K562 (cell line): ENCODE results near the gene KRT82. TPM values are rescaled to one million over a fixed set of nuclear protein-coding genes. Genes with fewer than 3 reads are reported as not detected.

Experiments
- ATAC-seq: fragments of 200-7000 bp; cut with Tn5 transposase; 3 replicates; pipeline ENCODE4 v1.9.1; 2020; ENCODE audit warnings: moderate library complexity
- BruUV-seq: library from RNA; stranded (reverse); fragments of 400-500 nt; replicated peaks from 2 replicates; lab custom pipeline; 2021; lab: Mats Ljungman, UMichigan
- CTCF ChIA-PET: fragments of 300-600 bp; formaldehyde crosslinking; extraction: SDS; loops from one replicate; lab custom pipeline; 2021; ENCODE audit warnings: low intra/inter-chr PET ratio; lab: Yijun Ruan, JAX
- POLR2A ChIA-PET: fragments of 300-600, 350-650 bp; sonication (Branson Sonifier 250); formaldehyde crosslinking; extraction: SDS; loops from one replicate; lab custom pipeline; 2021; ENCODE audit warnings: antibody characterized with exemption, inconsistent platforms; lab: Yijun Ruan, JAX
- DNase-seq, 4 experiments: peaks; one replicate each; pipeline versions ENCODE4 v3.0.0 to v3.0.0-alpha.2; 2011 to 2018; ENCODE audit warnings: low spot score in 3 of 4, mixed read lengths in 3 of 4; ENCODE audit errors: extremely low read depth in 1 of 4
- FAIRE-seq: peaks from 2 replicates; lab custom pipeline; 2011; peaks lifted over from hg19 to GRCh38; lab: Jason Lieb, UNC
- H2AFZ ChIP-seq: 2 replicates; pipeline ENCODE4 v1.6.0; 2011; ENCODE audit warnings: low read depth, low read length, control low read depth, inconsistent platforms
- H3K27ac ChIP-seq: fragments of 200-600 bp; 3 replicates; pipeline ENCODE4 v1.8.0; 2011; ENCODE audit warnings: low read depth, mild to moderate bottlenecking, control low read depth, inconsistent platforms, low read length, moderate library complexity, mixed read lengths; ENCODE audit errors: extremely low read depth
- H3K27me3 ChIP-seq, 2 experiments: fragments of 300-600 bp in 1 of 2; 2 replicates in 1 of 2; 3 replicates in 1 of 2; pipeline versions ENCODE4 v1.6.0 to v1.8.0; 2011; ENCODE audit warnings: inconsistent platforms in 2 of 2, low read length in 2 of 2, mild to moderate bottlenecking in 1 of 2, mixed read lengths in 1 of 2, moderate library complexity in 1 of 2; ENCODE audit not compliant: control insufficient read depth in 2 of 2, insufficient read depth in 2 of 2
- H3K36me3 ChIP-seq: fragments of 300-600 bp; 3 replicates; pipeline ENCODE4 v1.8.0; 2011; ENCODE audit warnings: mild to moderate bottlenecking, low read length, inconsistent platforms; ENCODE audit not compliant: control insufficient read depth, insufficient read depth
- H3K4me1 ChIP-seq, 2 experiments: fragments of 200-600 bp in 1 of 2; replicated peaks in 1 of 2; 2 replicates in 1 of 2; 3 replicates in 1 of 2; pipeline versions ENCODE4 v1.5.1 to v1.8.0; 2011; ENCODE audit warnings: inconsistent platforms in 2 of 2, low read length in 2 of 2, mild to moderate bottlenecking in 1 of 2, mixed read lengths in 1 of 2, moderate library complexity in 1 of 2; ENCODE audit not compliant: control insufficient read depth in 2 of 2, insufficient read depth in 2 of 2
- H3K4me2 ChIP-seq: 2 replicates; pipeline ENCODE4 v1.6.1; 2011; ENCODE audit warnings: low read length, control low read depth, inconsistent platforms, mixed read lengths; ENCODE audit not compliant: insufficient read depth
- H3K4me3 ChIP-seq: fragments of 200-600 bp; sonication (generic), shearing (Covaris generic); 2 replicates; pipeline ENCODE4 v1.5.1; 2016; ENCODE audit warnings: control low read depth, inconsistent platforms
- H3K79me2 ChIP-seq: fragments of 200-600 bp; 3 replicates; pipeline ENCODE4 v1.8.0; 2011; ENCODE audit warnings: low read length, inconsistent platforms; ENCODE audit not compliant: control insufficient read depth, insufficient read depth
- H3K9ac ChIP-seq, 2 experiments: 2 replicates each; pipeline versions ENCODE4 v1.6.0 to v1.6.1; 2011; ENCODE audit warnings: low read depth in 2 of 2, low read length in 2 of 2, control low read depth in 1 of 2, inconsistent platforms in 1 of 2, mild to moderate bottlenecking in 1 of 2, mixed read lengths in 1 of 2; ENCODE audit not compliant: insufficient read depth in 1 of 2
- H3K9me1 ChIP-seq: one replicate; pipeline ENCODE4 v1.6.0; 2011; ENCODE audit warnings: inconsistent platforms, mild to moderate bottlenecking, low read length, moderate library complexity; ENCODE audit not compliant: control insufficient read depth, insufficient read depth
- H3K9me3 ChIP-seq: replicated peaks from 2 replicates; pipeline ENCODE4 v1.5.1; 2011; ENCODE audit warnings: low read depth, low read length, inconsistent platforms; ENCODE audit not compliant: control insufficient read depth, insufficient read depth
- H4K20me1 ChIP-seq: replicated peaks from 2 replicates; pipeline ENCODE4 v1.6.1; 2011; ENCODE audit warnings: low read length, inconsistent platforms, mixed read lengths; ENCODE audit not compliant: control insufficient read depth, insufficient read depth
- BDP1 ChIP-seq: IDR thresholded peaks from 3 replicates; pipeline ENCODE4 v1.6.1; 2011; ENCODE audit not compliant: insufficient read length, insufficient read depth
- HNRNPL ChIP-seq: fragments of 200-400 bp; formaldehyde crosslinking; IDR thresholded peaks from 2 replicates; pipeline ENCODE4 v1.6.1; 2017; ENCODE audit warnings: low read depth, mild to moderate bottlenecking, low read length
- IRF2 ChIP-seq: sonication (generic); formaldehyde crosslinking; IDR thresholded peaks from 2 replicates; pipeline ENCODE4 v1.8.1; 2022; ENCODE audit warnings: mild to moderate bottlenecking, missing genetic modification reagents
- KLF13 ChIP-seq: fragments of 450-650 bp; IDR thresholded peaks from 2 replicates; pipeline ENCODE4 v1.6.1; 2016; ENCODE audit warnings: missing genetic modification characterization, low read depth, mild to moderate bottlenecking, missing compliant biosample characterization, moderate library complexity, borderline replicate concordance
- LARP7 ChIP-seq: fragments of 450-650 bp; IDR thresholded peaks from 2 replicates; pipeline ENCODE4 v1.6.1; 2016
- MEF2D ChIP-seq: conservative IDR thresholded peaks from 2 replicates; pipeline ENCODE4 v1.6.1; 2016; ENCODE audit warnings: low read depth, missing genetic modification characterization, missing compliant biosample characterization
- NCOA4 ChIP-seq: fragments of 450-650 bp; IDR thresholded peaks from 2 replicates; pipeline ENCODE4 v1.6.1; 2018; ENCODE audit warnings: mild to moderate bottlenecking; ENCODE audit not compliant: partially characterized antibody
- NELFE ChIP-seq: IDR thresholded peaks from 2 replicates; pipeline ENCODE4 v1.6.1; 2011; ENCODE audit warnings: mild to moderate bottlenecking; ENCODE audit not compliant: insufficient read depth, insufficient read length
- NFATC3 ChIP-seq: fragments of 450-650 bp; IDR thresholded peaks from 2 replicates; pipeline ENCODE4 v1.6.1; 2017; ENCODE audit warnings: mild to moderate bottlenecking
- PHF21A ChIP-seq: fragments of 450-650 bp; IDR thresholded peaks from 2 replicates; pipeline ENCODE4 v1.6.1; 2017; ENCODE audit warnings: low read depth, borderline replicate concordance
- SRSF7 ChIP-seq: fragments of 200-400 bp; formaldehyde crosslinking; optimal IDR thresholded peaks from 2 replicates; pipeline ENCODE3; 2017; ENCODE audit warnings: mild to moderate bottlenecking, low read depth, low read length
- THAP12 ChIP-seq: fragments of 250-450 bp; sonication (Bioruptor Pico); IDR thresholded peaks from 2 replicates; pipeline ENCODE4 v1.9.0; 2021; ENCODE audit warnings: mild to moderate bottlenecking, inconsistent platforms
- THRB ChIP-seq: fragments of 450-650 bp; formaldehyde crosslinking; conservative IDR thresholded peaks from 2 replicates; pipeline ENCODE4 v1.4.0; 2022; ENCODE audit warnings: mild to moderate bottlenecking, missing genetic modification characterization
- USF2 ChIP-seq: sonication (generic); formaldehyde crosslinking; IDR thresholded peaks from 2 replicates; pipeline ENCODE4 v1.5.0; 2020; ENCODE audit warnings: missing genetic modification reagents
- XRCC3 ChIP-seq: fragments of 450-650 bp; IDR thresholded peaks from 2 replicates; pipeline ENCODE4 v1.6.1; 2017; ENCODE audit warnings: mild to moderate bottlenecking, moderate library complexity
- ZNF133 ChIP-seq: fragments of 250-450 bp; sonication (Bioruptor Pico); IDR thresholded peaks from 2 replicates; pipeline ENCODE4 v1.4.0; 2020; ENCODE audit warnings: mild to moderate bottlenecking
- ZNF280B ChIP-seq: fragments of 250-450 bp; sonication (Bioruptor Pico); IDR thresholded peaks from 2 replicates; pipeline ENCODE4 v1.5.1; 2021; ENCODE audit warnings: mild to moderate bottlenecking
- ZNF57 ChIP-seq: fragments of 450-650 bp; formaldehyde crosslinking; IDR thresholded peaks from 2 replicates; pipeline ENCODE4 v1.4.0; 2020; ENCODE audit warnings: mild to moderate bottlenecking, moderate library complexity
- ZNF583 ChIP-seq: fragments of 250-450 bp; sonication (Bioruptor Pico); IDR thresholded peaks from 2 replicates; pipeline ENCODE4 v1.4.0; 2020
- ZNF699 ChIP-seq: fragments of 250-450 bp; sonication (Bioruptor Pico); IDR thresholded peaks from 2 replicates; pipeline ENCODE4 v1.8.0; 2021; ENCODE audit warnings: mild to moderate bottlenecking, moderate library complexity; ENCODE audit not compliant: insufficient replicate concordance
- WGBS: fragments of 100-300 bp; shearing (Covaris generic); methylation state at CpG from one replicate; pipeline ENCODE4 v1.1.6; 2016; ENCODE audit warnings: low coverage, mixed read lengths; ENCODE audit not compliant: insufficient coverage; ENCODE audit errors: missing lambda C conversion rate; 5-methylcytosine and 5-hydroxymethylcytosine counted together
- in situ Hi-C: fragments of 300-500 bp; cut with MboI; formaldehyde crosslinking; loops from 4 replicates; pipeline ENCODE4 v1.15.0; 2018; ENCODE audit warnings: inconsistent platforms, mixed read lengths
- intact Hi-C: fragments of 100-400 bp; cut with micrococcal nuclease; formaldehyde crosslinking; loops from 2 replicates; pipeline ENCODE4 v1.14.2; 2022
- polyA plus RNA-seq, 8 experiments: library from polyadenylated mRNA; depleted of rRNA in 4 of 8; stranded (reverse) in 5 of 8; unstranded in 3 of 8; fragments of >200 nt; fragmentation: Nextera tagmentation in 2 of 8; fragmentation: Illumina TruSeq in 1 of 8; extraction: Ambion mirVana in 2 of 8; extraction: Trizol in 1 of 8; gene quantifications; 2 replicates each; pipeline versions ENCODE4 v1.2.1 to v1.2.3, GENCODE V29; 2011 to 2014; ENCODE audit warnings: inconsistent platforms in 1 of 8, missing spikeins in 1 of 8
- total RNA-seq, 7 experiments: library from RNA; depleted of rRNA in 6 of 7; stranded (reverse); fragments of >200 nt in 6 of 7; fragmentation: Illumina TruSeq in 2 of 7; extraction: Trizol in 2 of 7; gene quantifications; 2 replicates each; pipeline versions ENCODE4 v1.2.1 to v1.2.3, GENCODE V29; 2011 to 2021; ENCODE audit warnings: low replicate concordance in 1 of 7

The KRT82 gene
- total and polyA plus RNA-seq, 9 of the 15 experiments (the other 6 are each of a cell fraction or from before 2014, with no cell fraction given), result not detected

- H2AFZ ChIP-seq, result no peak overlapping the region
- DNase-seq, result no peak
- no peak for TF ChIP-seq ZNF57 (CRISPR knock-in tag)
- TF ChIP-seq ZNF583, result no peak
- no peak for TF ChIP-seq LARP7
- TF ChIP-seq ZNF699 (CRISPR knock-in tag), result no peak
- TF ChIP-seq SRSF7, result no peak
- no peak for TF ChIP-seq THRB
- TF ChIP-seq USF2 (CRISPR knock-in tag), result no peak
- no peak for TF ChIP-seq NFATC3
- no peak for TF ChIP-seq BDP1
- no peak for TF ChIP-seq IRF2 (CRISPR knock-in tag)
- no peak for TF ChIP-seq ZNF280B (CRISPR knock-in tag)
- TF ChIP-seq HNRNPL, result no peak
- no peak for TF ChIP-seq NCOA4
- TF ChIP-seq KLF13 (tag), result no peak
- no peak for TF ChIP-seq THAP12 (CRISPR knock-in tag)
- TF ChIP-seq ZNF133 (CRISPR knock-in tag), result no peak
- no peak for TF ChIP-seq XRCC3
- TF ChIP-seq PHF21A, result no peak
- TF ChIP-seq NELFE, result no peak
- no peak for TF ChIP-seq MEF2D (tag)
- H3K27ac ChIP-seq, result no peak overlapping the region
- H3K4me2 ChIP-seq, result no peak overlapping the region
- FAIRE-seq, result no peak
- peaks cover 0 to 36% of the 10 kb centered on the region in 2 experiments; a peak in 4 of 5 replicates for H3K27me3 ChIP-seq
- intact Hi-C loops, result no loop called here
- ChIA-PET POLR2A (interaction anchor here (0.6 kb wide), 1 partner anchor 152 kb away, joined by 4 read pairs; no protein-coding TSS in a partner anchor), CTCF (no interaction called here)
- ATAC-seq, result no peak
- no peaks in the 10 kb centered on the region for H3K79me2 ChIP-seq
- in situ Hi-C loops, result no loop called here
- H3K9me1 ChIP-seq, result no peaks in the 10 kb centered on the region
- BruUV-seq, result no TSS peak
- peaks cover 4% of the 10 kb centered on the region; the same call in 1 of the 2 replicates for H4K20me1 ChIP-seq
- H3K9me3 ChIP-seq, result no peaks in the 10 kb centered on the region
- H3K4me3 ChIP-seq, result no peak overlapping the region
- no peaks in the 10 kb centered on the region; a peak in 1 of 5 replicates for H3K4me1 ChIP-seq
- no peaks in the 10 kb centered on the region for H3K36me3 ChIP-seq
- WGBS, result 0% methylated on average over 10 of the region's 10 CpGs
- no peak overlapping the region for H3K9ac ChIP-seq
These were observed 5.7 kb upstream of the KRT82 start for GRCh38 chr12:52411815-52412214.
